GM23338 (cell line): Measurements from ENCODE around the gene MSN. TPM values are rescaled to one million over a fixed set of nuclear protein-coding genes. Genes with fewer than 3 reads are reported as not detected.

Experiments used
- CREB1 ChIP-seq: fragments of 250-450 bp; sonication (Bioruptor Pico); IDR thresholded peaks from 2 replicates; pipeline ENCODE4 v1.5.0; 2020; ENCODE audit warnings: low read depth, mild to moderate bottlenecking, moderate library complexity
- CTCF ChIP-seq, 2 experiments: fragments of 200-600 bp in 1 of 2; sonication (generic) in 1 of 2; conservative IDR thresholded peaks; 2 replicates each; pipeline versions ENCODE4 v1.5.1 to v1.6.1; 2016 to 2017; ENCODE audit warnings: antibody characterized with exemption in 2 of 2, low read depth in 2 of 2, mild to moderate bottlenecking in 2 of 2, moderate library complexity in 1 of 2
- EZH2phosphoT487 ChIP-seq: fragments of 200-600 bp; sonication (generic); IDR thresholded peaks from one replicate; pipeline ENCODE4 v1.8.1; 2018; ENCODE audit warnings: antibody characterized with exemption; ENCODE audit not compliant: unreplicated experiment
- POLR2AphosphoS5 ChIP-seq: IDR thresholded peaks from 2 replicates; pipeline ENCODE4 v1.6.1; 2016; ENCODE audit warnings: antibody characterized with exemption, low read depth
- STAT1 ChIP-seq: IDR thresholded peaks from one replicate; pipeline ENCODE4 v1.6.1; 2016; ENCODE audit warnings: antibody characterized with exemption; ENCODE audit not compliant: unreplicated experiment
- ZNF331 ChIP-seq: fragments of 250-450 bp; sonication (Bioruptor Pico); IDR thresholded peaks from 2 replicates; pipeline ENCODE4 v1.5.0; 2020; ENCODE audit warnings: low read depth, mild to moderate bottlenecking, moderate library complexity
- polyA plus RNA-seq: library from polyadenylated mRNA; unstranded; fragments of >200 nt; fragmentation: Nextera tagmentation; extraction: Ambion mirVana; gene quantifications from 2 replicates; pipeline ENCODE4 v1.2.1, GENCODE V29; 2016
- total RNA-seq: library from RNA; depleted of rRNA; stranded (reverse); fragments of >200 nt; shearing (Covaris generic); gene quantifications from 2 replicates; pipeline ENCODE4 v1.2.3, GENCODE V29; 2014
- TF ChIP-seq, protein P1 (sequence below): fragments of 250-450 bp; sonication (Bioruptor Pico); IDR thresholded peaks from 2 replicates; pipeline ENCODE4 v1.5.0; 2020; ENCODE audit warnings: mild to moderate bottlenecking, moderate library complexity
- TF ChIP-seq, protein P2 (sequence below): IDR thresholded peaks from one replicate; pipeline ENCODE4 v1.6.1; 2018; ENCODE audit warnings: antibody characterized with exemption; ENCODE audit not compliant: unreplicated experiment
- TF ChIP-seq, protein P3 (sequence below): IDR thresholded peaks from 2 replicates; pipeline ENCODE4 v1.6.1; 2016; ENCODE audit warnings: antibody characterized with exemption

Gene MSN
- total and polyA plus RNA-seq, 2 experiments from 2014 or later, result 49.2 to 120 TPM

- TF ChIP-seq, protein P1, sequence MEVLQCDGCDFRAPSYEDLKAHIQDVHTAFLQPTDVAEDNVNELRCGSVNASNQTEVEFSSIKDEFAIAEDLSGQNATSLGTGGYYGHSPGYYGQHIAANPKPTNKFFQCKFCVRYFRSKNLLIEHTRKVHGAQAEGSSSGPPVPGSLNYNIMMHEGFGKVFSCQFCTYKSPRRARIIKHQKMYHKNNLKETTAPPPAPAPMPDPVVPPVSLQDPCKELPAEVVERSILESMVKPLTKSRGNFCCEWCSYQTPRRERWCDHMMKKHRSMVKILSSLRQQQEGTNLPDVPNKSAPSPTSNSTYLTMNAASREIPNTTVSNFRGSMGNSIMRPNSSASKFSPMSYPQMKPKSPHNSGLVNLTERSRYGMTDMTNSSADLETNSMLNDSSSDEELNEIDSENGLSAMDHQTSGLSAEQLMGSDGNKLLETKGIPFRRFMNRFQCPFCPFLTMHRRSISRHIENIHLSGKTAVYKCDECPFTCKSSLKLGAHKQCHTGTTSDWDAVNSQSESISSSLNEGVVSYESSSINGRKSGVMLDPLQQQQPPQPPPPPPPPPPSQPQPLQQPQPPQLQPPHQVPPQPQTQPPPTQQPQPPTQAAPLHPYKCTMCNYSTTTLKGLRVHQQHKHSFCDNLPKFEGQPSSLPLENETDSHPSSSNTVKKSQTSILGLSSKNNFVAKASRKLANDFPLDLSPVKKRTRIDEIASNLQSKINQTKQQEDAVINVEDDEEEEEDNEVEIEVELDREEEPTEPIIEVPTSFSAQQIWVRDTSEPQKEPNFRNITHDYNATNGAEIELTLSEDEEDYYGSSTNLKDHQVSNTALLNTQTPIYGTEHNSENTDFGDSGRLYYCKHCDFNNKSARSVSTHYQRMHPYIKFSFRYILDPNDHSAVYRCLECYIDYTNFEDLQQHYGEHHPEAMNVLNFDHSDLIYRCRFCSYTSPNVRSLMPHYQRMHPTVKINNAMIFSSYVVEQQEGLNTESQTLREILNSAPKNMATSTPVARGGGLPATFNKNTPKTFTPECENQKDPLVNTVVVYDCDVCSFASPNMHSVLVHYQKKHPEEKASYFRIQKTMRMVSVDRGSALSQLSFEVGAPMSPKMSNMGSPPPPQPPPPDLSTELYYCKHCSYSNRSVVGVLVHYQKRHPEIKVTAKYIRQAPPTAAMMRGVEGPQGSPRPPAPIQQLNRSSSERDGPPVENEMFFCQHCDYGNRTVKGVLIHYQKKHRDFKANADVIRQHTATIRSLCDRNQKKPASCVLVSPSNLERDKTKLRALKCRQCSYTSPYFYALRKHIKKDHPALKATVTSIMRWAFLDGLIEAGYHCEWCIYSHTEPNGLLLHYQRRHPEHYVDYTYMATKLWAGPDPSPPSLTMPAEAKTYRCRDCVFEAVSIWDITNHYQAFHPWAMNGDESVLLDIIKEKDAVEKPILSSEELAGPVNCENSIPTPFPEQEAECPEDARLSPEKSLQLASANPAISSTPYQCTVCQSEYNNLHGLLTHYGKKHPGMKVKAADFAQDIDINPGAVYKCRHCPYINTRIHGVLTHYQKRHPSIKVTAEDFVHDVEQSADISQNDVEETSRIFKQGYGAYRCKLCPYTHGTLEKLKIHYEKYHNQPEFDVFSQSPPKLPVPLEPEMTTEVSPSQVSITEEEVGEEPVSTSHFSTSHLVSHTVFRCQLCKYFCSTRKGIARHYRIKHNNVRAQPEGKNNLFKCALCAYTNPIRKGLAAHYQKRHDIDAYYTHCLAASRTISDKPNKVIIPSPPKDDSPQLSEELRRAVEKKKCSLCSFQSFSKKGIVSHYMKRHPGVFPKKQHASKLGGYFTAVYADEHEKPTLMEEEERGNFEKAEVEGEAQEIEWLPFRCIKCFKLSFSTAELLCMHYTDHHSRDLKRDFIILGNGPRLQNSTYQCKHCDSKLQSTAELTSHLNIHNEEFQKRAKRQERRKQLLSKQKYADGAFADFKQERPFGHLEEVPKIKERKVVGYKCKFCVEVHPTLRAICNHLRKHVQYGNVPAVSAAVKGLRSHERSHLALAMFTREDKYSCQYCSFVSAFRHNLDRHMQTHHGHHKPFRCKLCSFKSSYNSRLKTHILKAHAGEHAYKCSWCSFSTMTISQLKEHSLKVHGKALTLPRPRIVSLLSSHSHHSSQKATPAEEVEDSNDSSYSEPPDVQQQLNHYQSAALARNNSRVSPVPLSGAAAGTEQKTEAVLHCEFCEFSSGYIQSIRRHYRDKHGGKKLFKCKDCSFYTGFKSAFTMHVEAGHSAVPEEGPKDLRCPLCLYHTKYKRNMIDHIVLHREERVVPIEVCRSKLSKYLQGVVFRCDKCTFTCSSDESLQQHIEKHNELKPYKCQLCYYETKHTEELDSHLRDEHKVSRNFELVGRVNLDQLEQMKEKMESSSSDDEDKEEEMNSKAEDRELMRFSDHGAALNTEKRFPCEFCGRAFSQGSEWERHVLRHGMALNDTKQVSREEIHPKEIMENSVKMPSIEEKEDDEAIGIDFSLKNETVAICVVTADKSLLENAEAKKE, result no peak
- TF ChIP-seq EZH2phosphoT487 (no peak), CTCF (conservative IDR thresholded peaks at IDR 0.05; ENCODE audit: low read depth in 2 of 2) (no peak), ZNF331 (no peak), POLR2AphosphoS5 (no peak), STAT1 (no peak), CREB1 (CRISPR knock-in tag) (no peak)
- TF ChIP-seq, protein P2, sequence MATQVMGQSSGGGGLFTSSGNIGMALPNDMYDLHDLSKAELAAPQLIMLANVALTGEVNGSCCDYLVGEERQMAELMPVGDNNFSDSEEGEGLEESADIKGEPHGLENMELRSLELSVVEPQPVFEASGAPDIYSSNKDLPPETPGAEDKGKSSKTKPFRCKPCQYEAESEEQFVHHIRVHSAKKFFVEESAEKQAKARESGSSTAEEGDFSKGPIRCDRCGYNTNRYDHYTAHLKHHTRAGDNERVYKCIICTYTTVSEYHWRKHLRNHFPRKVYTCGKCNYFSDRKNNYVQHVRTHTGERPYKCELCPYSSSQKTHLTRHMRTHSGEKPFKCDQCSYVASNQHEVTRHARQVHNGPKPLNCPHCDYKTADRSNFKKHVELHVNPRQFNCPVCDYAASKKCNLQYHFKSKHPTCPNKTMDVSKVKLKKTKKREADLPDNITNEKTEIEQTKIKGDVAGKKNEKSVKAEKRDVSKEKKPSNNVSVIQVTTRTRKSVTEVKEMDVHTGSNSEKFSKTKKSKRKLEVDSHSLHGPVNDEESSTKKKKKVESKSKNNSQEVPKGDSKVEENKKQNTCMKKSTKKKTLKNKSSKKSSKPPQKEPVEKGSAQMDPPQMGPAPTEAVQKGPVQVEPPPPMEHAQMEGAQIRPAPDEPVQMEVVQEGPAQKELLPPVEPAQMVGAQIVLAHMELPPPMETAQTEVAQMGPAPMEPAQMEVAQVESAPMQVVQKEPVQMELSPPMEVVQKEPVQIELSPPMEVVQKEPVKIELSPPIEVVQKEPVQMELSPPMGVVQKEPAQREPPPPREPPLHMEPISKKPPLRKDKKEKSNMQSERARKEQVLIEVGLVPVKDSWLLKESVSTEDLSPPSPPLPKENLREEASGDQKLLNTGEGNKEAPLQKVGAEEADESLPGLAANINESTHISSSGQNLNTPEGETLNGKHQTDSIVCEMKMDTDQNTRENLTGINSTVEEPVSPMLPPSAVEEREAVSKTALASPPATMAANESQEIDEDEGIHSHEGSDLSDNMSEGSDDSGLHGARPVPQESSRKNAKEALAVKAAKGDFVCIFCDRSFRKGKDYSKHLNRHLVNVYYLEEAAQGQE, result no peak
- TF ChIP-seq, protein P3, sequence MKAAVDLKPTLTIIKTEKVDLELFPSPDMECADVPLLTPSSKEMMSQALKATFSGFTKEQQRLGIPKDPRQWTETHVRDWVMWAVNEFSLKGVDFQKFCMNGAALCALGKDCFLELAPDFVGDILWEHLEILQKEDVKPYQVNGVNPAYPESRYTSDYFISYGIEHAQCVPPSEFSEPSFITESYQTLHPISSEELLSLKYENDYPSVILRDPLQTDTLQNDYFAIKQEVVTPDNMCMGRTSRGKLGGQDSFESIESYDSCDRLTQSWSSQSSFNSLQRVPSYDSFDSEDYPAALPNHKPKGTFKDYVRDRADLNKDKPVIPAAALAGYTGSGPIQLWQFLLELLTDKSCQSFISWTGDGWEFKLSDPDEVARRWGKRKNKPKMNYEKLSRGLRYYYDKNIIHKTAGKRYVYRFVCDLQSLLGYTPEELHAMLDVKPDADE, result no peak
These were observed 39.7 kb downstream of the MSN start (continued) for GRCh38 chrX:65707151-65707550.
